Measurements from ENCODE around the gene ZNF853. TPM values are rescaled to one million over a fixed set of nuclear protein-coding genes. Genes with fewer than 3 reads are reported as not detected.
"Not testable (repeated sequence)": the region's sequence is repeated elsewhere in the genome, so short reads cannot be mapped to it uniquely, and the experiment has no call there.

ZNF853 gene
- total RNA-seq, 2 experiments from 2014 or later = 0.18 to 0.23 TPM

GRCh38 chr7:6652446-6653011, 37.1 kb downstream of the ZNF853 start:
- CTCF ChIA-PET = no interaction called here
- peaks cover 13% of the 10 kb centered on the region for H3K9me3 Mint-ChIP-seq

GRCh38 chr7:6653071-6654003, 37.9 kb downstream of the ZNF853 start:
- H3K4me1 Mint-ChIP-seq = no peaks in the 10 kb centered on the region
- no peak overlapping the region for H3K4me3 Mint-ChIP-seq
- DNase-seq = no peak
- no peaks in the 10 kb centered on the region for H3K27me3 Mint-ChIP-seq
- H3K9me3 Mint-ChIP-seq = peaks cover 13% of the 10 kb centered on the region
- peaks cover 50% of the 10 kb centered on the region for H3K36me3 Mint-ChIP-seq (ENCODE audit: low read depth)
- ChIA-PET CTCF (no interaction called here), POLR2A (no interaction called here)
- no peak overlapping the region for H3K27ac Mint-ChIP-seq

More at GRCh38 chr7:6652446-6653011, 37.1 kb downstream of the ZNF853 start:
- H3K4me1 Mint-ChIP-seq = no peaks in the 10 kb centered on the region
- H3K36me3 Mint-ChIP-seq (ENCODE audit: low read depth) = peaks cover 56% of the 10 kb centered on the region
- POLR2A ChIA-PET = no interaction called here
- H3K27ac Mint-ChIP-seq = no peak overlapping the region
- H3K27me3 Mint-ChIP-seq = no peaks in the 10 kb centered on the region
- H3K4me3 Mint-ChIP-seq = no peak overlapping the region
- no peak for DNase-seq

- ChIA-PET POLR2A (no interaction called here), CTCF (no interaction called here)
- no peak for DNase-seq
- no peaks in the 10 kb centered on the region for H3K27me3 Mint-ChIP-seq
- peaks cover 41% of the 10 kb centered on the region for H3K36me3 Mint-ChIP-seq (ENCODE audit: low read depth)
- H3K9me3 Mint-ChIP-seq = peaks cover 13% of the 10 kb centered on the region
- H3K4me3 Mint-ChIP-seq = no peak overlapping the region
- H3K4me1 Mint-ChIP-seq = no peaks in the 10 kb centered on the region
- no peak overlapping the region for H3K27ac Mint-ChIP-seq
Measured at GRCh38 chr7:6654113-6654841, 38.9 kb downstream of the ZNF853 start.

GRCh38 chr7:6654842-6655610, 39.6 kb downstream of the ZNF853 start:
- Mint-ChIP-seq H3K27ac (no peak overlapping the region), H3K4me1 (no peaks in the 10 kb centered on the region), H3K27me3 (no peaks in the 10 kb centered on the region), H3K36me3 (ENCODE audit: low read depth) (peaks cover 33% of the 10 kb centered on the region), H3K9me3 (peaks cover 13% of the 10 kb centered on the region), H3K4me3 (no peak overlapping the region)
- ChIA-PET POLR2A (no interaction called here), CTCF (no interaction called here)
- no peak for DNase-seq

GRCh38 chr7:6655636-6656385, 40.4 kb downstream of the ZNF853 start:
- no peak for DNase-seq
- no peaks in the 10 kb centered on the region for H3K4me1 Mint-ChIP-seq
- no peaks in the 10 kb centered on the region for H3K27me3 Mint-ChIP-seq
- H3K36me3 Mint-ChIP-seq (ENCODE audit: low read depth) = peaks cover 25% of the 10 kb centered on the region
- H3K4me3 Mint-ChIP-seq = no peak overlapping the region
- H3K27ac Mint-ChIP-seq = no peak overlapping the region
- ChIA-PET POLR2A (no interaction called here), CTCF (no interaction called here)
- H3K9me3 Mint-ChIP-seq = peaks cover 11% of the 10 kb centered on the region

- CTCF ChIA-PET = no interaction called here
Measured at GRCh38 chr7:6656413-6656812, 41.0 kb downstream of the ZNF853 start.

GRCh38 chr7:6658618-6659345, 43.4 kb downstream of the ZNF853 start:
- peaks cover 14% of the 10 kb centered on the region for H3K9me3 Mint-ChIP-seq
- DNase-seq = no peak
- H3K4me3 Mint-ChIP-seq = no peak overlapping the region
- CTCF ChIA-PET = no interaction called here
- peaks cover 15% of the 10 kb centered on the region for H3K36me3 Mint-ChIP-seq (ENCODE audit: low read depth)
- H3K27me3 Mint-ChIP-seq = peaks cover 4% of the 10 kb centered on the region
- no peak overlapping the region for H3K27ac Mint-ChIP-seq
- peaks cover 2% of the 10 kb centered on the region for H3K4me1 Mint-ChIP-seq
- POLR2A ChIA-PET = interaction anchor here (0.6 kb wide), 1 partner anchor 8 kb away, joined by 3 read pairs; no protein-coding TSS in a partner anchor

More at GRCh38 chr7:6656413-6656812, 41.0 kb downstream of the ZNF853 start:
- POLR2A ChIA-PET = no interaction called here
- no peak for DNase-seq
- no peaks in the 10 kb centered on the region for H3K27me3 Mint-ChIP-seq
- peaks cover 19% of the 10 kb centered on the region for H3K36me3 Mint-ChIP-seq (ENCODE audit: low read depth)
- no peak overlapping the region for H3K4me3 Mint-ChIP-seq
- H3K27ac Mint-ChIP-seq = no peak overlapping the region
- H3K9me3 Mint-ChIP-seq = peaks cover 12% of the 10 kb centered on the region
- H3K4me1 Mint-ChIP-seq = no peaks in the 10 kb centered on the region

- H3K27ac Mint-ChIP-seq, CTCF ChIA-PET, H3K4me1 Mint-ChIP-seq, DNase-seq, H3K4me3 Mint-ChIP-seq, H3K27me3 Mint-ChIP-seq, POLR2A ChIA-PET: not testable (repeated sequence)
- Mint-ChIP-seq H3K36me3 (ENCODE audit: low read depth) (peaks cover 34% of the 10 kb centered on the region), H3K9me3 (peaks cover 55% of the 10 kb centered on the region)
Measured at GRCh38 chr7:6670851-6671250, 55.4 kb downstream of the ZNF853 start.

Other genes starting within 250 kb of the ZNF853 start
- gene RAC1, start 241.1 kb upstream of the ZNF853 start, total RNA-seq = 100 to 1,000 TPM; 153 to 155 TPM
- gene DAGLB, start 167.7 kb upstream of the ZNF853 start, total RNA-seq = 10 to 100 TPM; 15.7 to 16.5 TPM
- gene KDELR2, start 131.5 kb upstream of the ZNF853 start, total RNA-seq = 10 to 100 TPM; 64.1 to 72.1 TPM
- under 1 TPM; 0.15 to 0.28 TPM for gene GRID2IP, start 64.1 kb upstream of the ZNF853 start, total RNA-seq
- 10 to 100 TPM; 34.2 to 35.5 TPM for gene ZDHHC4, start 38.2 kb upstream of the ZNF853 start, total RNA-seq
- 10 to 100 TPM; 30.0 to 31.6 TPM for gene INTS15, start 25.6 kb upstream of the ZNF853 start, total RNA-seq
- gene ZNF316, start 21.7 kb downstream of the ZNF853 start, total RNA-seq = 10 to 100 TPM; 23.4 to 26.1 TPM
- 10 to 100 TPM; 21.0 to 23.9 TPM for gene ZNF12, start 91.3 kb downstream of the ZNF853 start, total RNA-seq
- gene RSPH10B2, start 138.5 kb downstream of the ZNF853 start, total RNA-seq = under 1 TPM in 1 of 2 experiments, not detected in 1; 0.43 TPM
- gene CCZ1B, start 210.7 kb downstream of the ZNF853 start, total RNA-seq = 10 to 100 TPM; 80.5 to 89.4 TPM

All from activated CD4-positive, alpha-beta memory T cell treated with anti-CD3 and anti-CD28 coated beads, Interleukin-2, amount 10 ng/mL, durations not matched to agents 7 days and 5 days (primary cell).